Measurements from ENCODE around the gene RBM47.

GRCh38 chr4:40563401-40563800, 66.3 kb downstream of the RBM47 start:
- TF ChIP-seq CTCF (IDR thresholded peaks at IDR 0.05) (no peak), EP300 (IDR thresholded peaks at IDR 0.05) (no peak)
